Measurements from ENCODE around the gene TMEM161B.

DNA sequence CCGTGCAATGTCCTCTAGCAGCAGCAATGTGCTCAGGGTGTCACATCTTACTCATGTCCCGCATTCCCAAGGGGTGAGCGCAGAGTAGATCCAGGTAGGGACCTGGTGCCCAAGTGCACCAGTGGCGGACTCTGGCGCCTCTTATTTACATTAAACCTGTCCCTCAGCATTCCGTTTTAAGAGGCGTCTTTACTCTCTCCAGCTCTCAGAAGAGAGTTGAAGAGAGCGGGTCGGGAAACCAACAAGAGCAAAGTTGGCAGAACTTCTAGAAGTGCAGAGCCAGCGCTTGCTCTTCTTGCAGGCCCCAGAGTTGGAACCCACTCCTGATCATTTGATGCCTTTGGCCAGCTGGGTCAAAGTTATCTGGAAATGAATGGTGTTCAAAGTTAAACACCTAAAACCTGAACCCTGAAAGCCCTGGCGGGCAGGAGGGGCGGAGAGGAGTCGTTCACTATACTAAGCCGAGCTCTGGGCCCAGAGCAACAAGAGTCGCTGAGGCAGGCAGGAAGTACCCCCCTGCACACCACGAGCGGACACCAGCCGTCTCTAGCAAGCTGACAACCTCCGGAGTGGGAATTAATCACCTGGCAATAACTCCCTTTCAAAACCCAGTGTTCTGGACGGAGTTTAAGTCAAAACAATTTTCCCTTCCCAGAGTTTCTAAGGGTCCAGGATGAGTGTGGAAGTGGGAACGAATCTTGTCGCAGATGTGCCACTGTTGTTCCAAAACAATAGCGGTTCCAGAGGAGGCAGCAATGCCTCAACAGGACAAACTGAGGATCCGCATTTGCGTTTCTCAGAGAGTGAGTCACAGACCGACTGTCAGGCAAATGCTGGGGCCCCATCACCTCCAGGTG lies 122.8 kb downstream of the TMEM161B start:
- TF ChIP-seq CTCF (IDR thresholded peaks at IDR 0.05) (no peak), POLR2A (IDR thresholded peaks at IDR 0.05) (no peak)

Measured in Peyer's patch (tissue), 4 donors.